ENCODE results near the gene LUZP1. TPM values are rescaled to one million over a fixed set of nuclear protein-coding genes. Genes with fewer than 3 reads are reported as not detected.

Gene LUZP1
- total and polyA plus RNA-seq, 4 donors: 2.6 to 9.3 (median 5.1) TPM

DNA sequence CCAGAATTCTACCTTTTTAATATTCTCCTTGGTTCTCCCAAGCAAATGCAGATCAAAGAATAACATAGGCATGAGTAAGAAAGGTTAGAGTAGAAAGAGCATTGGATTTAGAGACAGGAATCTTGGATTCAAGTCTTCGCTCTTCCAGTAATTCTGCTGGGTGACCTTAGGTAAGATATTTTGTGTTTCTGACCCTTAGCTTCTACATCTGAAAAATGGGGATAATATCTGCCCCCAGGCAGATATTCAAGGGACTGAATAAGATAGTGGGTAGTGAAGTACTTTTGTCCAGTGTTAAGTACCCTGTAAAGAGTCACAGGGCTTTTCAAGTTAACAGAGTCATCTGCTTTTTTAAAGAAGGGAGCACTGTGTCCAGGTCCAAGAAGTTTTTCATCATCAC, 78.6 kb downstream of the LUZP1 start:
- H3K27me3 ChIP-seq (ENCODE audit: control insufficient read depth in 4 of 4, insufficient read depth in 4 of 4, low read length in 3 of 4): no peaks in the 10 kb centered on the region

More for the DNA sequence above, 78.6 kb downstream of the LUZP1 start:
- no peak for DNase-seq (ENCODE audit: low spot score)
- H3K9ac ChIP-seq (ENCODE audit: low read depth in 1 of 2, low read length in 2 of 2): no peak overlapping the region
- no peak for TF ChIP-seq JUND (IDR thresholded peaks at IDR 0.05)
- TF ChIP-seq, protein P1, sequence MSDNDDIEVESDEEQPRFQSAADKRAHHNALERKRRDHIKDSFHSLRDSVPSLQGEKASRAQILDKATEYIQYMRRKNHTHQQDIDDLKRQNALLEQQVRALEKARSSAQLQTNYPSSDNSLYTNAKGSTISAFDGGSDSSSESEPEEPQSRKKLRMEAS (IDR thresholded peaks at IDR 0.05): no peak
- no peak for TF ChIP-seq RAD21 (IDR thresholded peaks at IDR 0.05)
- no peak for TF ChIP-seq RXRA (IDR thresholded peaks at IDR 0.05)
- TF ChIP-seq, protein P2, sequence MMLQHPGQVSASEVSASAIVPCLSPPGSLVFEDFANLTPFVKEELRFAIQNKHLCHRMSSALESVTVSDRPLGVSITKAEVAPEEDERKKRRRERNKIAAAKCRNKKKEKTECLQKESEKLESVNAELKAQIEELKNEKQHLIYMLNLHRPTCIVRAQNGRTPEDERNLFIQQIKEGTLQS (IDR thresholded peaks at IDR 0.05): no peak
- no peak for TF ChIP-seq TAF1 (conservative IDR thresholded peaks at IDR 0.05)
- TF ChIP-seq, protein P3, sequence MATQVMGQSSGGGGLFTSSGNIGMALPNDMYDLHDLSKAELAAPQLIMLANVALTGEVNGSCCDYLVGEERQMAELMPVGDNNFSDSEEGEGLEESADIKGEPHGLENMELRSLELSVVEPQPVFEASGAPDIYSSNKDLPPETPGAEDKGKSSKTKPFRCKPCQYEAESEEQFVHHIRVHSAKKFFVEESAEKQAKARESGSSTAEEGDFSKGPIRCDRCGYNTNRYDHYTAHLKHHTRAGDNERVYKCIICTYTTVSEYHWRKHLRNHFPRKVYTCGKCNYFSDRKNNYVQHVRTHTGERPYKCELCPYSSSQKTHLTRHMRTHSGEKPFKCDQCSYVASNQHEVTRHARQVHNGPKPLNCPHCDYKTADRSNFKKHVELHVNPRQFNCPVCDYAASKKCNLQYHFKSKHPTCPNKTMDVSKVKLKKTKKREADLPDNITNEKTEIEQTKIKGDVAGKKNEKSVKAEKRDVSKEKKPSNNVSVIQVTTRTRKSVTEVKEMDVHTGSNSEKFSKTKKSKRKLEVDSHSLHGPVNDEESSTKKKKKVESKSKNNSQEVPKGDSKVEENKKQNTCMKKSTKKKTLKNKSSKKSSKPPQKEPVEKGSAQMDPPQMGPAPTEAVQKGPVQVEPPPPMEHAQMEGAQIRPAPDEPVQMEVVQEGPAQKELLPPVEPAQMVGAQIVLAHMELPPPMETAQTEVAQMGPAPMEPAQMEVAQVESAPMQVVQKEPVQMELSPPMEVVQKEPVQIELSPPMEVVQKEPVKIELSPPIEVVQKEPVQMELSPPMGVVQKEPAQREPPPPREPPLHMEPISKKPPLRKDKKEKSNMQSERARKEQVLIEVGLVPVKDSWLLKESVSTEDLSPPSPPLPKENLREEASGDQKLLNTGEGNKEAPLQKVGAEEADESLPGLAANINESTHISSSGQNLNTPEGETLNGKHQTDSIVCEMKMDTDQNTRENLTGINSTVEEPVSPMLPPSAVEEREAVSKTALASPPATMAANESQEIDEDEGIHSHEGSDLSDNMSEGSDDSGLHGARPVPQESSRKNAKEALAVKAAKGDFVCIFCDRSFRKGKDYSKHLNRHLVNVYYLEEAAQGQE (IDR thresholded peaks at IDR 0.05): no peak
- TF ChIP-seq YY1 (IDR thresholded peaks at IDR 0.05): no peak
- TF ChIP-seq FOXA2 (IDR thresholded peaks at IDR 0.05): no peak
- no peak for TF ChIP-seq GABPA (IDR thresholded peaks at IDR 0.05 in 1 of 2, conservative IDR thresholded peaks at IDR 0.05 in 1 of 2)
- no peak for TF ChIP-seq EGR1 (IDR thresholded peaks at IDR 0.05; ENCODE audit: low read depth in 2 of 2)
- no peak for TF ChIP-seq HNF4A (conservative IDR thresholded peaks at IDR 0.05)
- no peak for TF ChIP-seq NR2F2 (IDR thresholded peaks at IDR 0.05)
- no peak for TF ChIP-seq SP1 (IDR thresholded peaks at IDR 0.05)
- TF ChIP-seq, protein P4, sequence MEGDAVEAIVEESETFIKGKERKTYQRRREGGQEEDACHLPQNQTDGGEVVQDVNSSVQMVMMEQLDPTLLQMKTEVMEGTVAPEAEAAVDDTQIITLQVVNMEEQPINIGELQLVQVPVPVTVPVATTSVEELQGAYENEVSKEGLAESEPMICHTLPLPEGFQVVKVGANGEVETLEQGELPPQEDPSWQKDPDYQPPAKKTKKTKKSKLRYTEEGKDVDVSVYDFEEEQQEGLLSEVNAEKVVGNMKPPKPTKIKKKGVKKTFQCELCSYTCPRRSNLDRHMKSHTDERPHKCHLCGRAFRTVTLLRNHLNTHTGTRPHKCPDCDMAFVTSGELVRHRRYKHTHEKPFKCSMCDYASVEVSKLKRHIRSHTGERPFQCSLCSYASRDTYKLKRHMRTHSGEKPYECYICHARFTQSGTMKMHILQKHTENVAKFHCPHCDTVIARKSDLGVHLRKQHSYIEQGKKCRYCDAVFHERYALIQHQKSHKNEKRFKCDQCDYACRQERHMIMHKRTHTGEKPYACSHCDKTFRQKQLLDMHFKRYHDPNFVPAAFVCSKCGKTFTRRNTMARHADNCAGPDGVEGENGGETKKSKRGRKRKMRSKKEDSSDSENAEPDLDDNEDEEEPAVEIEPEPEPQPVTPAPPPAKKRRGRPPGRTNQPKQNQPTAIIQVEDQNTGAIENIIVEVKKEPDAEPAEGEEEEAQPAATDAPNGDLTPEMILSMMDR (IDR thresholded peaks at IDR 0.05; ENCODE audit: low read depth, low read length, missing input control): no peak
- TF ChIP-seq, protein P5, sequence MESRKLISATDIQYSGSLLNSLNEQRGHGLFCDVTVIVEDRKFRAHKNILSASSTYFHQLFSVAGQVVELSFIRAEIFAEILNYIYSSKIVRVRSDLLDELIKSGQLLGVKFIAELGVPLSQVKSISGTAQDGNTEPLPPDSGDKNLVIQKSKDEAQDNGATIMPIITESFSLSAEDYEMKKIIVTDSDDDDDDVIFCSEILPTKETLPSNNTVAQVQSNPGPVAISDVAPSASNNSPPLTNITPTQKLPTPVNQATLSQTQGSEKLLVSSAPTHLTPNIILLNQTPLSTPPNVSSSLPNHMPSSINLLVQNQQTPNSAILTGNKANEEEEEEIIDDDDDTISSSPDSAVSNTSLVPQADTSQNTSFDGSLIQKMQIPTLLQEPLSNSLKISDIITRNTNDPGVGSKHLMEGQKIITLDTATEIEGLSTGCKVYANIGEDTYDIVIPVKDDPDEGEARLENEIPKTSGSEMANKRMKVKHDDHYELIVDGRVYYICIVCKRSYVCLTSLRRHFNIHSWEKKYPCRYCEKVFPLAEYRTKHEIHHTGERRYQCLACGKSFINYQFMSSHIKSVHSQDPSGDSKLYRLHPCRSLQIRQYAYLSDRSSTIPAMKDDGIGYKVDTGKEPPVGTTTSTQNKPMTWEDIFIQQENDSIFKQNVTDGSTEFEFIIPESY (IDR thresholded peaks at IDR 0.05): no peak
- TF ChIP-seq HNF4G (IDR thresholded peaks at IDR 0.05): no peak
- TF ChIP-seq FOXA1 (IDR thresholded peaks at IDR 0.05): no peak
- no peaks in the 10 kb centered on the region for H3K9me3 ChIP-seq (ENCODE audit: control insufficient read depth in 4 of 4, low read length in 3 of 4)
- H3K36me3 ChIP-seq (ENCODE audit: control insufficient read depth in 4 of 4, insufficient read depth in 3 of 4, low read depth in 1 of 4, low read length in 3 of 4): peaks cover 5 to 56% (median 20%) of the 10 kb centered on the region in 4 donors
- 100% methylated on average over 1 of the region's 1 CpG for WGBS
- no peaks in the 10 kb centered on the region for H3K4me1 ChIP-seq (ENCODE audit: control insufficient read depth in 4 of 4, insufficient read depth in 4 of 4, low read length in 3 of 4)
- H3K4me3 ChIP-seq (ENCODE audit: low read depth in 1 of 3, low read length in 3 of 3): no peak overlapping the region
- H3K27ac ChIP-seq (ENCODE audit: low read depth in 1 of 2, low read length in 2 of 2): no peak overlapping the region

All from liver (tissue), 9 donors.